K562 (cell line): ENCODE measurements around the gene PTCH2. TPM values are rescaled to one million over a fixed set of nuclear protein-coding genes. Genes with fewer than 3 reads are reported as not detected.

Source experiments
- BRD9 ChIP-seq: fragments of 450-650 bp; IDR thresholded peaks from 2 replicates; pipeline ENCODE4 v1.6.1; 2018; ENCODE audit warnings: low read depth; ENCODE audit not compliant: partially characterized antibody
- BRF1 ChIP-seq: IDR thresholded peaks from 3 replicates; pipeline ENCODE4 v1.6.1; 2011; ENCODE audit warnings: borderline replicate concordance, mild to moderate bottlenecking; ENCODE audit not compliant: insufficient read length; ENCODE audit errors: extremely low read depth
- CHD4 ChIP-seq: fragments of 200-600 bp; sonication (generic); IDR thresholded peaks from 3 replicates; pipeline ENCODE4 v1.6.1; 2012; ENCODE audit warnings: low read depth, mild to moderate bottlenecking, mixed read lengths, low read length, inconsistent platforms; ENCODE audit not compliant: insufficient read depth, insufficient replicate concordance, poor library complexity, severe bottlenecking
- COPS2 ChIP-seq: fragments of 450-650 bp; conservative IDR thresholded peaks from 2 replicates; pipeline ENCODE4 v1.6.1; 2016; ENCODE audit warnings: mild to moderate bottlenecking, moderate library complexity
- E2F1 ChIP-seq: sonication (generic); formaldehyde crosslinking; IDR thresholded peaks from 2 replicates; pipeline ENCODE4 v1.8.1; 2023; ENCODE audit warnings: mild to moderate bottlenecking, missing genetic modification reagents, moderate library complexity
- E4F1 ChIP-seq: fragments of 250-450 bp; sonication (Bioruptor Pico); IDR thresholded peaks from 2 replicates; pipeline ENCODE4 v1.5.0; 2021; ENCODE audit warnings: mild to moderate bottlenecking, borderline replicate concordance
- ETV1 ChIP-seq: fragments of 450-650 bp; conservative IDR thresholded peaks from 2 replicates; pipeline ENCODE4 v1.6.1; 2016; ENCODE audit warnings: missing genetic modification characterization, control low read depth, low read depth, missing compliant biosample characterization
- HINFP ChIP-seq: fragments of 450-650 bp; conservative IDR thresholded peaks from 2 replicates; pipeline ENCODE4 v1.6.1; 2016; ENCODE audit warnings: missing genetic modification characterization, low read depth, mild to moderate bottlenecking, control low read depth, missing compliant biosample characterization
- IRF1 ChIP-seq: sonication (generic); formaldehyde crosslinking; IDR thresholded peaks from 2 replicates; pipeline ENCODE4 v1.8.0; 2022; ENCODE audit warnings: missing genetic modification reagents, mild to moderate bottlenecking, borderline replicate concordance
- MEIS2 ChIP-seq: fragments of 450-650 bp; IDR thresholded peaks from 2 replicates; pipeline ENCODE4 v1.6.1; 2014; ENCODE audit warnings: mild to moderate bottlenecking; ENCODE audit not compliant: partially characterized antibody
- NR0B1 ChIP-seq: fragments of 450-650 bp; IDR thresholded peaks from one replicate; pipeline ENCODE4 v1.6.1; 2018; ENCODE audit warnings: mild to moderate bottlenecking, moderate library complexity; ENCODE audit not compliant: partially characterized antibody
- SIN3B ChIP-seq: fragments of 450-650 bp; IDR thresholded peaks from 2 replicates; pipeline ENCODE4 v1.6.1; 2017; ENCODE audit warnings: low read depth, mild to moderate bottlenecking, moderate library complexity
- SMARCA5 ChIP-seq: fragments of 450-650 bp; IDR thresholded peaks from 2 replicates; pipeline ENCODE4 v1.6.1; 2016
- SOX6 ChIP-seq: fragments of 450-650 bp; IDR thresholded peaks from 2 replicates; pipeline ENCODE4 v1.6.1; 2014; ENCODE audit warnings: mild to moderate bottlenecking
- TAF7 ChIP-seq: fragments of 450-650 bp; IDR thresholded peaks from 2 replicates; pipeline ENCODE4 v1.6.1; 2016; ENCODE audit warnings: missing genetic modification characterization, missing compliant biosample characterization
- ZBTB7A ChIP-seq: IDR thresholded peaks from 2 replicates; pipeline ENCODE4 v1.6.1; 2011; ENCODE audit warnings: low read depth, mild to moderate bottlenecking, low read length, moderate library complexity, borderline replicate concordance; ENCODE audit not compliant: control insufficient read depth
- ZNF146 ChIP-seq: IDR thresholded peaks from one replicate; pipeline ENCODE4 v1.6.1; 2018; ENCODE audit warnings: missing compliant biosample characterization; ENCODE audit not compliant: unreplicated experiment
- ZNF253 ChIP-seq: fragments of 250-450 bp; sonication (Bioruptor Pico); conservative IDR thresholded peaks from 2 replicates; pipeline ENCODE4 v1.6.1; 2021; ENCODE audit warnings: mild to moderate bottlenecking
- ZNF586 ChIP-seq: fragments of 450-650 bp; formaldehyde crosslinking; conservative IDR thresholded peaks from 2 replicates; pipeline ENCODE4 v1.4.0; 2020; ENCODE audit warnings: mild to moderate bottlenecking, moderate library complexity
- ZNF696 ChIP-seq: fragments of 250-450 bp; sonication (Bioruptor Pico); conservative IDR thresholded peaks from 2 replicates; pipeline ENCODE4 v1.4.0; 2020; ENCODE audit warnings: mild to moderate bottlenecking, moderate library complexity
- polyA plus RNA-seq, 8 experiments: library from polyadenylated mRNA; depleted of rRNA in 4 of 8; stranded (reverse) in 5 of 8; unstranded in 3 of 8; fragments of >200 nt; fragmentation: Nextera tagmentation in 2 of 8; fragmentation: Illumina TruSeq in 1 of 8; extraction: Ambion mirVana in 2 of 8; extraction: Trizol in 1 of 8; gene quantifications; 2 replicates each; pipeline versions ENCODE4 v1.2.1 to v1.2.3, GENCODE V29; 2011 to 2014; ENCODE audit warnings: inconsistent platforms in 1 of 8, missing spikeins in 1 of 8
- total RNA-seq, 7 experiments: library from RNA; depleted of rRNA in 6 of 7; stranded (reverse); fragments of >200 nt in 6 of 7; fragmentation: Illumina TruSeq in 2 of 7; extraction: Trizol in 2 of 7; gene quantifications; 2 replicates each; pipeline versions ENCODE4 v1.2.1 to v1.2.3, GENCODE V29; 2011 to 2021; ENCODE audit warnings: low replicate concordance in 1 of 7

PTCH2 gene
- total and polyA plus RNA-seq, 9 of the 15 experiments (the other 6 are each of a cell fraction or from before 2014, with no cell fraction given), result 0.15 to 27.3 (median 0.48) TPM; not detected in 1

GRCh38 chr1:44807364-44808062 lies 35.5 kb downstream of the PTCH2 start (continued):
- TF ChIP-seq CHD4 (no peak), NR0B1 (no peak), MEIS2 (peak; percentile 46), SIN3B (no peak), ZBTB7A (0 out of 2 replicates have a peak, but pooled peaks have one; percentile 68), ZNF146 (CRISPR knock-in tag) (no peak), SOX6 (peak; percentile 88), IRF1 (CRISPR knock-in tag) (no peak), ZNF586 (peak; percentile 75; the same call in 1 of the 2 replicates), E2F1 (peak; percentile 85), E4F1 (CRISPR knock-in tag) (no peak), COPS2 (no peak), TAF7 (no peak), ETV1 (tag) (peak; percentile 98), ZNF696 (CRISPR knock-in tag) (no peak), BRD9 (peak; percentile 84), BRF1 (no peak), HINFP (peak; percentile 68; the same call in 1 of the 2 replicates), SMARCA5 (peak; percentile 30; the same call in 1 of the 2 replicates), ZNF253 (CRISPR knock-in tag) (no peak)
